Measurements from ENCODE around the gene LMNA.

LMNA gene

DNA sequence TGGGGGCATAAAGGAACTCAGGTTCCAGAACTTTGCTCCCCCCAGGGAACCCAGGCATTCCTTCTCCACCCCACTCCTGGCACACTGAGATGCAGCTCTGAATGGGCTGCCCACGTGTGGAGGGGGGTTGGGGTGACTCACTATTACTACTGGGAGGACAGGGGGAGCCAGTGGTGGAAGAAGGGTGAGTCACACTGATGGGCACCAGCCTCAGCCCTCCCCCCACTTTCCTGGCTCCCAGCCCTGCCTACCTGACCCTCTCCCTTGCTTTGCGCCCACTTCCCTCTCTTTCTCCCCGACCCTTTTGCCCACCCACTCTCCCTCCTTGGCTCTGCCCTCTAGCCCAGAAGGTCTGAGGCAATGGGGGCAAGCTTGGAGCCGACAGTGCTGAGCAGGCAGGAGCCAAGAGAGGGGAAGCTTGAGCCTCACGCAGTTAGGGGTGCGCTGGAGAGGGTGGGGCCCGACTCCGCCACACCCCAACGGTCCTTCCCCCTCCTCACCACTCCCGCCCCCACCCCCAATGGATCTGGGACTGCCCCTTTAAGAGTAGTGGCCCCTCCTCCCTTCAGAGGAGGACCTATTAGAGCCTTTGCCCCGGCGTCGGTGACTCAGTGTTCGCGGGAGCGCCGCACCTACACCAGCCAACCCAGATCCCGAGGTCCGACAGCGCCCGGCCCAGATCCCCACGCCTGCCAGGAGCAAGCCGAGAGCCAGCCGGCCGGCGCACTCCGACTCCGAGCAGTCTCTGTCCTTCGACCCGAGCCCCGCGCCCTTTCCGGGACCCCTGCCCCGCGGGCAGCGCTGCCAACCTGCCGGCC lies at the start of gene LMNA:
Gene LMNA, plus strand, starts transcription at position 611 of the 818 bp plus-strand sequence. CDS start 208 bp downstream, outside the sequence.
- no peaks in the 10 kb centered on the region for H3K27me3 ChIP-seq (ENCODE audit: insufficient read depth, low read length, poor library complexity, severe bottlenecking)
- no peak within 1 kb of the TSS for H3K4me3 ChIP-seq (ENCODE audit: low read length, poor library complexity, severe bottlenecking)
- no peaks in the 10 kb centered on the region for H4K20me1 ChIP-seq (ENCODE audit: insufficient read depth, low read length, poor library complexity, severe bottlenecking)
- peak within 1 kb of the TSS; percentile 36 for H3K9ac ChIP-seq (ENCODE audit: low read depth, low read length, poor library complexity, severe bottlenecking)
- H3K36me3 ChIP-seq (ENCODE audit: insufficient read depth, low read length), result no peaks in the 10 kb centered on the region
- peaks cover 9% of the 10 kb centered on the region for H3K4me1 ChIP-seq (ENCODE audit: insufficient read depth, low read length, poor library complexity, severe bottlenecking)
- H2AFZ ChIP-seq (ENCODE audit: low read length), result no peak within 1 kb of the TSS
- no peaks in the 10 kb centered on the region for H3K79me2 ChIP-seq (ENCODE audit: insufficient read depth, low read length)
- no peaks in the 10 kb centered on the region for H3K9me2 ChIP-seq (replicated peaks; ENCODE audit: low read depth, low read length)
- no peaks in the 10 kb centered on the region for H3F3A ChIP-seq (ENCODE audit: low read depth)
- TF ChIP-seq, protein P1, sequence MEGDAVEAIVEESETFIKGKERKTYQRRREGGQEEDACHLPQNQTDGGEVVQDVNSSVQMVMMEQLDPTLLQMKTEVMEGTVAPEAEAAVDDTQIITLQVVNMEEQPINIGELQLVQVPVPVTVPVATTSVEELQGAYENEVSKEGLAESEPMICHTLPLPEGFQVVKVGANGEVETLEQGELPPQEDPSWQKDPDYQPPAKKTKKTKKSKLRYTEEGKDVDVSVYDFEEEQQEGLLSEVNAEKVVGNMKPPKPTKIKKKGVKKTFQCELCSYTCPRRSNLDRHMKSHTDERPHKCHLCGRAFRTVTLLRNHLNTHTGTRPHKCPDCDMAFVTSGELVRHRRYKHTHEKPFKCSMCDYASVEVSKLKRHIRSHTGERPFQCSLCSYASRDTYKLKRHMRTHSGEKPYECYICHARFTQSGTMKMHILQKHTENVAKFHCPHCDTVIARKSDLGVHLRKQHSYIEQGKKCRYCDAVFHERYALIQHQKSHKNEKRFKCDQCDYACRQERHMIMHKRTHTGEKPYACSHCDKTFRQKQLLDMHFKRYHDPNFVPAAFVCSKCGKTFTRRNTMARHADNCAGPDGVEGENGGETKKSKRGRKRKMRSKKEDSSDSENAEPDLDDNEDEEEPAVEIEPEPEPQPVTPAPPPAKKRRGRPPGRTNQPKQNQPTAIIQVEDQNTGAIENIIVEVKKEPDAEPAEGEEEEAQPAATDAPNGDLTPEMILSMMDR (conservative IDR thresholded peaks at IDR 0.05; ENCODE audit: low read length), result no peak
- TF ChIP-seq EZH2phosphoT487 (IDR thresholded peaks at IDR 0.05; ENCODE audit: borderline replicate concordance), result no peak
- H3K4me2 ChIP-seq (ENCODE audit: low read depth, low read length, poor library complexity, severe bottlenecking), result no peak within 1 kb of the TSS
- H3K9me3 ChIP-seq (ENCODE audit: insufficient read depth, low read depth, low read length), result no peaks in the 10 kb centered on the region

DNA sequence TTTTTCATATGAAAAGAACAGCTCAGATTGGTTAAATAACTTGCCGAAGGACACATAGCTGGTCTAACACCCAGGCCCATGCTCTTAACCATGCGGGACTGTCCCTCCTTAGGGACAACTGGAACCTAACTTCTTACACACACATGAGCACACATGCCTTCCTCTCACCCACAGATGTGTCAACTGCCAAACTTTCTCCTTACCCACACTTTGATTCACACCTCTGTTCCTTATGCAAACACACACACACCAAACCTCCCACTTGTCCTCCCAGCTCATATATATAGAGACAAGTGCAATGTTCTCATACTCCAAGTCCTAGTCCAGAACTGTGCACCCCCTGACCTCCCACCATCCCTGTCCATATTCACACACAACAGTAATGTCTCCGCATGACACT lies 49.3 kb upstream of the LMNA start:
- no peak overlapping the region for H2AFZ ChIP-seq (ENCODE audit: low read length)
- H3K27me3 ChIP-seq (ENCODE audit: insufficient read depth, low read length, poor library complexity, severe bottlenecking), result no peaks in the 10 kb centered on the region
- no peaks in the 10 kb centered on the region for H3K9me2 ChIP-seq (replicated peaks; ENCODE audit: low read depth, low read length)
- no peak for TF ChIP-seq EZH2phosphoT487 (IDR thresholded peaks at IDR 0.05; ENCODE audit: borderline replicate concordance)
- TF ChIP-seq, protein P1 (conservative IDR thresholded peaks at IDR 0.05; ENCODE audit: low read length), result no peak
- H3K79me2 ChIP-seq (ENCODE audit: insufficient read depth, low read length), result no peaks in the 10 kb centered on the region
- no peak overlapping the region for H3K4me3 ChIP-seq (ENCODE audit: low read length, poor library complexity, severe bottlenecking)
- H3K4me1 ChIP-seq (ENCODE audit: insufficient read depth, low read length, poor library complexity, severe bottlenecking), result no peaks in the 10 kb centered on the region
- H3K9ac ChIP-seq (ENCODE audit: low read depth, low read length, poor library complexity, severe bottlenecking), result no peak overlapping the region
- no peaks in the 10 kb centered on the region for H4K20me1 ChIP-seq (ENCODE audit: insufficient read depth, low read length, poor library complexity, severe bottlenecking)
- no peaks in the 10 kb centered on the region for H3F3A ChIP-seq (ENCODE audit: low read depth)
- H3K36me3 ChIP-seq (ENCODE audit: insufficient read depth, low read length), result no peaks in the 10 kb centered on the region
- no peaks in the 10 kb centered on the region for H3K9me3 ChIP-seq (ENCODE audit: insufficient read depth, low read depth, low read length)
- H3K4me2 ChIP-seq (ENCODE audit: low read depth, low read length, poor library complexity, severe bottlenecking), result no peak overlapping the region

DNA sequence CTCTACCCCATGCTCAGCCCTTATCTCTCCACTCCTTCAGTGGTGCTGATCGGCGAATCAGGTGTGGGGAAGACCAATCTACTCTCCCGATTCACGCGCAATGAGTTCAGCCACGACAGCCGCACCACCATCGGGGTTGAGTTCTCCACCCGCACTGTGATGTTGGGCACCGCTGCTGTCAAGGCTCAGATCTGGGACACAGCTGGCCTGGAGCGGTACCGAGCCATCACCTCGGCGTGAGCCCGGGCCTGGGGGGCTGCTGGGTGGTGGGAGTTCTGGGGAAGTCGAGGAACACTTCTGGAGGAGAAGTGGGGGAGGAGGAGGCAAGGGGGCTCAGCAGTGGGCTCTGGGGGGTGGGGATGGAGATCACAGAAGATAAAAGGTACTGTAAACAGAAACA lies 48.6 kb upstream of the LMNA start:
- no peak overlapping the region for H3K4me2 ChIP-seq (ENCODE audit: low read depth, low read length, poor library complexity, severe bottlenecking)
- no peak for TF ChIP-seq EZH2phosphoT487 (IDR thresholded peaks at IDR 0.05; ENCODE audit: borderline replicate concordance)
- TF ChIP-seq, protein P1 (conservative IDR thresholded peaks at IDR 0.05; ENCODE audit: low read length), result no peak
- no peaks in the 10 kb centered on the region for H4K20me1 ChIP-seq (ENCODE audit: insufficient read depth, low read length, poor library complexity, severe bottlenecking)
- H3K4me3 ChIP-seq (ENCODE audit: low read length, poor library complexity, severe bottlenecking), result no peak overlapping the region
- H3K9me2 ChIP-seq (replicated peaks; ENCODE audit: low read depth, low read length), result no peaks in the 10 kb centered on the region
- H3K9ac ChIP-seq (ENCODE audit: low read depth, low read length, poor library complexity, severe bottlenecking), result no peak overlapping the region
- H3K9me3 ChIP-seq (ENCODE audit: insufficient read depth, low read depth, low read length), result no peaks in the 10 kb centered on the region
- H3K36me3 ChIP-seq (ENCODE audit: insufficient read depth, low read length), result no peaks in the 10 kb centered on the region
- no peaks in the 10 kb centered on the region for H3K27me3 ChIP-seq (ENCODE audit: insufficient read depth, low read length, poor library complexity, severe bottlenecking)
- no peaks in the 10 kb centered on the region for H3K4me1 ChIP-seq (ENCODE audit: insufficient read depth, low read length, poor library complexity, severe bottlenecking)
- no peaks in the 10 kb centered on the region for H3K79me2 ChIP-seq (ENCODE audit: insufficient read depth, low read length)
- no peaks in the 10 kb centered on the region for H3F3A ChIP-seq (ENCODE audit: low read depth)
- H2AFZ ChIP-seq (ENCODE audit: low read length), result no peak overlapping the region

All from Loucy (cell line).